GM04504 (cell line): ENCODE results near the gene KCNB1.
"Not testable (repeated sequence)": the region's sequence is repeated elsewhere in the genome, so short reads cannot be mapped to it uniquely, and the experiment has no call there.

Experiments
- DNase-seq: peaks from one replicate; pipeline ENCODE4 v3.0.0-alpha.2; 2012; ENCODE audit warnings: low read depth

Gene KCNB1

GRCh38 chr20:49435639-49436038 is 46.8 kb downstream of the KCNB1 start:
- DNase-seq: no peak

GRCh38 chr20:49433333-49433732 is 49.1 kb downstream of the KCNB1 start:
- no peak for DNase-seq

- DNase-seq: no peak
These were observed 49.9 kb downstream of the KCNB1 start for GRCh38 chr20:49432550-49432949.

- no peak for DNase-seq
These were observed 51.1 kb downstream of the KCNB1 start for GRCh38 chr20:49431329-49431728.

GRCh38 chr20:49430320-49430719 is 52.1 kb downstream of the KCNB1 start:
- no peak for DNase-seq

GRCh38 chr20:49427751-49428518 is 54.5 kb downstream of the KCNB1 start:
- DNase-seq: no peak

GRCh38 chr20:49426873-49427272 is 55.6 kb downstream of the KCNB1 start:
- no peak for DNase-seq

GRCh38 chr20:49426395-49426794 is 56.1 kb downstream of the KCNB1 start:
- no peak for DNase-seq

GRCh38 chr20:49424536-49424935 is 57.9 kb downstream of the KCNB1 start:
- no peak for DNase-seq

- DNase-seq: no peak
These were observed 60.3 kb downstream of the KCNB1 start for GRCh38 chr20:49422161-49422560.

- no peak for DNase-seq
These were observed 61.6 kb downstream of the KCNB1 start for GRCh38 chr20:49420811-49421295.

GRCh38 chr20:49420292-49420691 is 62.2 kb downstream of the KCNB1 start:
- no peak for DNase-seq

GRCh38 chr20:49419785-49420184 is 62.7 kb downstream of the KCNB1 start:
- DNase-seq: no peak

- no peak for DNase-seq
These were observed 63.7 kb downstream of the KCNB1 start for GRCh38 chr20:49418809-49419208.

GRCh38 chr20:49417843-49418555 is 64.5 kb downstream of the KCNB1 start:
- no peak for DNase-seq

GRCh38 chr20:49415668-49416044 is 66.8 kb downstream of the KCNB1 start:
- no peak for DNase-seq

GRCh38 chr20:49415005-49415667 is 67.3 kb downstream of the KCNB1 start:
- no peak for DNase-seq

GRCh38 chr20:49413677-49414076 is 68.8 kb downstream of the KCNB1 start:
- DNase-seq: no peak

GRCh38 chr20:49412953-49413352 is 69.5 kb downstream of the KCNB1 start:
- DNase-seq: no peak

- no peak for DNase-seq
These were observed 70.2 kb downstream of the KCNB1 start for GRCh38 chr20:49412254-49412653.

GRCh38 chr20:49411221-49411925 is 71.1 kb downstream of the KCNB1 start:
- DNase-seq: no peak

GRCh38 chr20:49409975-49410621 is 72.4 kb downstream of the KCNB1 start:
- not testable (repeated sequence) for DNase-seq
